WTC11 (cell line): Measurements from ENCODE around the gene GPR162. TPM values are rescaled to one million over a fixed set of nuclear protein-coding genes. Genes with fewer than 3 reads are reported as not detected.

Experiments used
- ATF1 ChIP-seq: sonication (generic); formaldehyde crosslinking; IDR thresholded peaks from 2 replicates; pipeline ENCODE4 v1.8.1; 2023; ENCODE audit warnings: mild to moderate bottlenecking, moderate library complexity, missing genetic modification reagents
- CREB1 ChIP-seq: sonication (generic); formaldehyde crosslinking; IDR thresholded peaks from 2 replicates; pipeline ENCODE4 v1.8.0; 2023; ENCODE audit warnings: mild to moderate bottlenecking, missing genetic modification reagents
- ELF4 ChIP-seq: sonication (generic); formaldehyde crosslinking; IDR thresholded peaks from 2 replicates; pipeline ENCODE4 v1.8.1; 2022; ENCODE audit warnings: low read depth, mild to moderate bottlenecking, moderate library complexity, missing genetic modification reagents
- EMX1 ChIP-seq: fragments of 250-450 bp; sonication (Bioruptor Pico); IDR thresholded peaks from 2 replicates; pipeline ENCODE4 v1.8.0; 2021; ENCODE audit warnings: mild to moderate bottlenecking
- ESRRA ChIP-seq: sonication (generic); formaldehyde crosslinking; IDR thresholded peaks from 2 replicates; pipeline ENCODE4 v1.8.1; 2022; ENCODE audit warnings: mild to moderate bottlenecking, missing genetic modification reagents, borderline replicate concordance
- GRHL2 ChIP-seq: fragments of 250-450 bp; sonication (Bioruptor Pico); IDR thresholded peaks from 2 replicates; pipeline ENCODE4 v1.8.0; 2022; ENCODE audit warnings: mild to moderate bottlenecking, moderate library complexity; ENCODE audit not compliant: insufficient replicate concordance, severe bottlenecking
- GTF2I ChIP-seq: fragments of 250-450 bp; sonication (Bioruptor Pico); conservative IDR thresholded peaks from 2 replicates; pipeline ENCODE4 v1.4.0; 2021; ENCODE audit warnings: mild to moderate bottlenecking
- NFE2L1 ChIP-seq: sonication (generic); formaldehyde crosslinking; IDR thresholded peaks from 2 replicates; pipeline ENCODE4 v1.8.1; 2023; ENCODE audit warnings: missing genetic modification reagents
- PRRX2 ChIP-seq: fragments of 250-450 bp; sonication (Bioruptor Pico); IDR thresholded peaks from 2 replicates; pipeline ENCODE4 v1.8.0; 2021; ENCODE audit warnings: mild to moderate bottlenecking
- RORB ChIP-seq: fragments of 250-450 bp; sonication (Bioruptor Pico); IDR thresholded peaks from 2 replicates; pipeline ENCODE4 v1.9.0; 2021; ENCODE audit warnings: mild to moderate bottlenecking
- SMAD3 ChIP-seq: sonication (generic); formaldehyde crosslinking; IDR thresholded peaks from 2 replicates; pipeline ENCODE4 v1.8.0; 2022; ENCODE audit warnings: missing genetic modification reagents, mild to moderate bottlenecking, borderline replicate concordance
- SP1 ChIP-seq: sonication (generic); formaldehyde crosslinking; conservative IDR thresholded peaks from 2 replicates; pipeline ENCODE4 v1.8.1; 2022; ENCODE audit warnings: missing genetic modification reagents
- ZNF263 ChIP-seq: sonication (generic); formaldehyde crosslinking; IDR thresholded peaks from 2 replicates; pipeline ENCODE4 v1.8.1; 2022; ENCODE audit warnings: low read depth, mild to moderate bottlenecking, moderate library complexity, missing genetic modification reagents
- total RNA-seq: library from RNA; stranded (reverse); gene quantifications from 3 replicates; pipeline ENCODE4 v1.2.3, GENCODE V29; 2021
- TF ChIP-seq, protein P1 (sequence below): sonication (generic); formaldehyde crosslinking; IDR thresholded peaks from 2 replicates; pipeline ENCODE4 v1.8.1; 2022; ENCODE audit warnings: low read depth, mild to moderate bottlenecking, moderate library complexity, missing genetic modification reagents, borderline replicate concordance
- TF ChIP-seq, protein P2 (sequence below): sonication (generic); formaldehyde crosslinking; IDR thresholded peaks from 2 replicates; pipeline ENCODE4 v1.8.0; 2022; ENCODE audit warnings: mild to moderate bottlenecking, missing genetic modification reagents
- TF ChIP-seq, protein P3 (sequence below): sonication (generic); formaldehyde crosslinking; conservative IDR thresholded peaks from 2 replicates; pipeline ENCODE4 v1.8.1; 2022; ENCODE audit warnings: mild to moderate bottlenecking, missing genetic modification reagents
- TF ChIP-seq, protein P4 (sequence below): sonication (generic); formaldehyde crosslinking; IDR thresholded peaks from 2 replicates; pipeline ENCODE4 v1.8.1; 2023; ENCODE audit warnings: mild to moderate bottlenecking, missing genetic modification reagents
- TF ChIP-seq, protein P5 (sequence below): sonication (generic); formaldehyde crosslinking; IDR thresholded peaks from 2 replicates; pipeline ENCODE4 v1.8.0; 2023; ENCODE audit warnings: missing genetic modification reagents, mild to moderate bottlenecking, borderline replicate concordance
- TF ChIP-seq, protein P6 (sequence below): sonication (generic); formaldehyde crosslinking; IDR thresholded peaks from 2 replicates; pipeline ENCODE4 v1.8.1; 2022; ENCODE audit warnings: mild to moderate bottlenecking, moderate library complexity, missing genetic modification reagents
- TF ChIP-seq, protein P7 (sequence below): fragments of 250-450 bp; sonication (Bioruptor Pico); IDR thresholded peaks from 2 replicates; pipeline ENCODE4 v1.9.0; 2021; ENCODE audit warnings: mild to moderate bottlenecking, borderline replicate concordance
- TF ChIP-seq, protein P8 (sequence below): sonication (generic); formaldehyde crosslinking; IDR thresholded peaks from 2 replicates; pipeline ENCODE4 v1.8.1; 2023; ENCODE audit warnings: mild to moderate bottlenecking, moderate library complexity, missing genetic modification reagents

GPR162 gene
- total RNA-seq, 1 experiment from 2014 or later: 7.3 TPM

DNA sequence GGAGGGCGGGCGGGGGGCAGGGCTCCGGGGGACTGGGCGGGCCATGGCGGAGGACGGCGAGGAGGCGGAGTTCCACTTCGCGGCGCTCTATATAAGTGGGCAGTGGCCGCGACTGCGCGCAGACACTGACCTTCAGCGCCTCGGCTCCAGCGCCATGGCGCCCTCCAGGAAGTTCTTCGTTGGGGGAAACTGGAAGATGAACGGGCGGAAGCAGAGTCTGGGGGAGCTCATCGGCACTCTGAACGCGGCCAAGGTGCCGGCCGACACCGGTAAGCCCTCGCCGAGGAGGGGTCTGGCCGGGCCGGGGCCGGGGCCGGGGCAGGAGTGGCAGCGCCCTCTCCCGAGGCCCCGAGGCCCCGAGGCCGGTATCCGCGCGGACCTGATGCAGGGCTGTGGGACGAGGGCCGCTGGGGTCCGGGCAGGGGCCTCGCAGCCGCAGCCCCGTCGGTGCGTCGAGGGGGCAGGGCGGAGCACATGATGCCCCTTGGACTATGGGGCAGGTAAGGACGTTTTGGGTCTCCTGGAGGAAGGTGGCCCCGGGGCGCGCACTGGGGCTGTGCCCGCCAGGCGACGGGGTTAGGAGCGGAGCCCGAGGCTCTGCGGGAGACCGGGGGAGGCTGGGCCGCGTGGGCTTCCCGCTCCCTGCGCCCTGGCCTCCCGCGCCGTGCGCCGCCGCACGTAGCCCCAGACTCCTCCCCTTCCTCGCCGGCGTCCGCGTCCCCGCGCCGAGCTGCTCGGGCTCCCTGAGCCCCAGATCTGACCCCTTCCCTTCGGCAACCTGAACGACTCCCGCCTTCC is 46.0 kb downstream of the GPR162 start, which contains the start of gene TPI1 (continued):
- TF ChIP-seq, protein P1, sequence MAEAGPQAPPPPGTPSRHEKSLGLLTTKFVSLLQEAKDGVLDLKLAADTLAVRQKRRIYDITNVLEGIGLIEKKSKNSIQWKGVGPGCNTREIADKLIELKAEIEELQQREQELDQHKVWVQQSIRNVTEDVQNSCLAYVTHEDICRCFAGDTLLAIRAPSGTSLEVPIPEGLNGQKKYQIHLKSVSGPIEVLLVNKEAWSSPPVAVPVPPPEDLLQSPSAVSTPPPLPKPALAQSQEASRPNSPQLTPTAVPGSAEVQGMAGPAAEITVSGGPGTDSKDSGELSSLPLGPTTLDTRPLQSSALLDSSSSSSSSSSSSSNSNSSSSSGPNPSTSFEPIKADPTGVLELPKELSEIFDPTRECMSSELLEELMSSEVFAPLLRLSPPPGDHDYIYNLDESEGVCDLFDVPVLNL (CRISPR knock-in tag): no peak
- TF ChIP-seq SP1 (CRISPR knock-in tag) (peak; percentile 56), ESRRA (CRISPR knock-in tag) (no peak; the same call in 1 of the 2 replicates), GTF2I (CRISPR knock-in tag) (no peak), EMX1 (no peak), ELF4 (CRISPR knock-in tag) (no peak), RORB (CRISPR knock-in tag) (no peak; the same call in 1 of the 2 replicates), NFE2L1 (no peak), ATF1 (CRISPR knock-in tag) (no peak), ZNF263 (CRISPR knock-in tag) (0 out of 2 replicates have a peak, but pooled peaks have one; percentile 30), PRRX2 (CRISPR knock-in tag) (no peak), GRHL2 (no peak), SMAD3 (CRISPR knock-in tag) (0 out of 2 replicates have a peak, but pooled peaks have one; percentile 11), CREB1 (CRISPR knock-in tag) (no peak)
- TF ChIP-seq, protein P2, sequence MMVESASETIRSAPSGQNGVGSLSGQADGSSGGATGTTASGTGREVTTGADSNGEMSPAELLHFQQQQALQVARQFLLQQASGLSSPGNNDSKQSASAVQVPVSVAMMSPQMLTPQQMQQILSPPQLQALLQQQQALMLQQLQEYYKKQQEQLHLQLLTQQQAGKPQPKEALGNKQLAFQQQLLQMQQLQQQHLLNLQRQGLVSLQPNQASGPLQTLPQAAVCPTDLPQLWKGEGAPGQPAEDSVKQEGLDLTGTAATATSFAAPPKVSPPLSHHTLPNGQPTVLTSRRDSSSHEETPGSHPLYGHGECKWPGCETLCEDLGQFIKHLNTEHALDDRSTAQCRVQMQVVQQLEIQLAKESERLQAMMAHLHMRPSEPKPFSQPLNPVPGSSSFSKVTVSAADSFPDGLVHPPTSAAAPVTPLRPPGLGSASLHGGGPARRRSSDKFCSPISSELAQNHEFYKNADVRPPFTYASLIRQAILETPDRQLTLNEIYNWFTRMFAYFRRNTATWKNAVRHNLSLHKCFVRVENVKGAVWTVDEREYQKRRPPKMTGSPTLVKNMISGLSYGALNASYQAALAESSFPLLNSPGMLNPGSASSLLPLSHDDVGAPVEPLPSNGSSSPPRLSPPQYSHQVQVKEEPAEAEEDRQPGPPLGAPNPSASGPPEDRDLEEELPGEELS: peak; percentile 46; the same call in 1 of the 2 replicates
- TF ChIP-seq, protein P3, sequence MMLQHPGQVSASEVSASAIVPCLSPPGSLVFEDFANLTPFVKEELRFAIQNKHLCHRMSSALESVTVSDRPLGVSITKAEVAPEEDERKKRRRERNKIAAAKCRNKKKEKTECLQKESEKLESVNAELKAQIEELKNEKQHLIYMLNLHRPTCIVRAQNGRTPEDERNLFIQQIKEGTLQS (CRISPR knock-in tag): no peak
- TF ChIP-seq, protein P4, sequence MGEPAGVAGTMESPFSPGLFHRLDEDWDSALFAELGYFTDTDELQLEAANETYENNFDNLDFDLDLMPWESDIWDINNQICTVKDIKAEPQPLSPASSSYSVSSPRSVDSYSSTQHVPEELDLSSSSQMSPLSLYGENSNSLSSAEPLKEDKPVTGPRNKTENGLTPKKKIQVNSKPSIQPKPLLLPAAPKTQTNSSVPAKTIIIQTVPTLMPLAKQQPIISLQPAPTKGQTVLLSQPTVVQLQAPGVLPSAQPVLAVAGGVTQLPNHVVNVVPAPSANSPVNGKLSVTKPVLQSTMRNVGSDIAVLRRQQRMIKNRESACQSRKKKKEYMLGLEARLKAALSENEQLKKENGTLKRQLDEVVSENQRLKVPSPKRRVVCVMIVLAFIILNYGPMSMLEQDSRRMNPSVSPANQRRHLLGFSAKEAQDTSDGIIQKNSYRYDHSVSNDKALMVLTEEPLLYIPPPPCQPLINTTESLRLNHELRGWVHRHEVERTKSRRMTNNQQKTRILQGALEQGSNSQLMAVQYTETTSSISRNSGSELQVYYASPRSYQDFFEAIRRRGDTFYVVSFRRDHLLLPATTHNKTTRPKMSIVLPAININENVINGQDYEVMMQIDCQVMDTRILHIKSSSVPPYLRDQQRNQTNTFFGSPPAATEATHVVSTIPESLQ (CRISPR knock-in tag): no peak
- TF ChIP-seq, protein P5, sequence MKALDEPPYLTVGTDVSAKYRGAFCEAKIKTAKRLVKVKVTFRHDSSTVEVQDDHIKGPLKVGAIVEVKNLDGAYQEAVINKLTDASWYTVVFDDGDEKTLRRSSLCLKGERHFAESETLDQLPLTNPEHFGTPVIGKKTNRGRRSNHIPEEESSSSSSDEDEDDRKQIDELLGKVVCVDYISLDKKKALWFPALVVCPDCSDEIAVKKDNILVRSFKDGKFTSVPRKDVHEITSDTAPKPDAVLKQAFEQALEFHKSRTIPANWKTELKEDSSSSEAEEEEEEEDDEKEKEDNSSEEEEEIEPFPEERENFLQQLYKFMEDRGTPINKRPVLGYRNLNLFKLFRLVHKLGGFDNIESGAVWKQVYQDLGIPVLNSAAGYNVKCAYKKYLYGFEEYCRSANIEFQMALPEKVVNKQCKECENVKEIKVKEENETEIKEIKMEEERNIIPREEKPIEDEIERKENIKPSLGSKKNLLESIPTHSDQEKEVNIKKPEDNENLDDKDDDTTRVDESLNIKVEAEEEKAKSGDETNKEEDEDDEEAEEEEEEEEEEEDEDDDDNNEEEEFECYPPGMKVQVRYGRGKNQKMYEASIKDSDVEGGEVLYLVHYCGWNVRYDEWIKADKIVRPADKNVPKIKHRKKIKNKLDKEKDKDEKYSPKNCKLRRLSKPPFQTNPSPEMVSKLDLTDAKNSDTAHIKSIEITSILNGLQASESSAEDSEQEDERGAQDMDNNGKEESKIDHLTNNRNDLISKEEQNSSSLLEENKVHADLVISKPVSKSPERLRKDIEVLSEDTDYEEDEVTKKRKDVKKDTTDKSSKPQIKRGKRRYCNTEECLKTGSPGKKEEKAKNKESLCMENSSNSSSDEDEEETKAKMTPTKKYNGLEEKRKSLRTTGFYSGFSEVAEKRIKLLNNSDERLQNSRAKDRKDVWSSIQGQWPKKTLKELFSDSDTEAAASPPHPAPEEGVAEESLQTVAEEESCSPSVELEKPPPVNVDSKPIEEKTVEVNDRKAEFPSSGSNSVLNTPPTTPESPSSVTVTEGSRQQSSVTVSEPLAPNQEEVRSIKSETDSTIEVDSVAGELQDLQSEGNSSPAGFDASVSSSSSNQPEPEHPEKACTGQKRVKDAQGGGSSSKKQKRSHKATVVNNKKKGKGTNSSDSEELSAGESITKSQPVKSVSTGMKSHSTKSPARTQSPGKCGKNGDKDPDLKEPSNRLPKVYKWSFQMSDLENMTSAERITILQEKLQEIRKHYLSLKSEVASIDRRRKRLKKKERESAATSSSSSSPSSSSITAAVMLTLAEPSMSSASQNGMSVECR (CRISPR knock-in tag): no peak
- TF ChIP-seq, protein P6, sequence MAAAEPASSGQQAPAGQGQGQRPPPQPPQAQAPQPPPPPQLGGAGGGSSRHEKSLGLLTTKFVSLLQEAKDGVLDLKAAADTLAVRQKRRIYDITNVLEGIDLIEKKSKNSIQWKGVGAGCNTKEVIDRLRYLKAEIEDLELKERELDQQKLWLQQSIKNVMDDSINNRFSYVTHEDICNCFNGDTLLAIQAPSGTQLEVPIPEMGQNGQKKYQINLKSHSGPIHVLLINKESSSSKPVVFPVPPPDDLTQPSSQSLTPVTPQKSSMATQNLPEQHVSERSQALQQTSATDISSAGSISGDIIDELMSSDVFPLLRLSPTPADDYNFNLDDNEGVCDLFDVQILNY (CRISPR knock-in tag): no peak
- TF ChIP-seq, protein P7, sequence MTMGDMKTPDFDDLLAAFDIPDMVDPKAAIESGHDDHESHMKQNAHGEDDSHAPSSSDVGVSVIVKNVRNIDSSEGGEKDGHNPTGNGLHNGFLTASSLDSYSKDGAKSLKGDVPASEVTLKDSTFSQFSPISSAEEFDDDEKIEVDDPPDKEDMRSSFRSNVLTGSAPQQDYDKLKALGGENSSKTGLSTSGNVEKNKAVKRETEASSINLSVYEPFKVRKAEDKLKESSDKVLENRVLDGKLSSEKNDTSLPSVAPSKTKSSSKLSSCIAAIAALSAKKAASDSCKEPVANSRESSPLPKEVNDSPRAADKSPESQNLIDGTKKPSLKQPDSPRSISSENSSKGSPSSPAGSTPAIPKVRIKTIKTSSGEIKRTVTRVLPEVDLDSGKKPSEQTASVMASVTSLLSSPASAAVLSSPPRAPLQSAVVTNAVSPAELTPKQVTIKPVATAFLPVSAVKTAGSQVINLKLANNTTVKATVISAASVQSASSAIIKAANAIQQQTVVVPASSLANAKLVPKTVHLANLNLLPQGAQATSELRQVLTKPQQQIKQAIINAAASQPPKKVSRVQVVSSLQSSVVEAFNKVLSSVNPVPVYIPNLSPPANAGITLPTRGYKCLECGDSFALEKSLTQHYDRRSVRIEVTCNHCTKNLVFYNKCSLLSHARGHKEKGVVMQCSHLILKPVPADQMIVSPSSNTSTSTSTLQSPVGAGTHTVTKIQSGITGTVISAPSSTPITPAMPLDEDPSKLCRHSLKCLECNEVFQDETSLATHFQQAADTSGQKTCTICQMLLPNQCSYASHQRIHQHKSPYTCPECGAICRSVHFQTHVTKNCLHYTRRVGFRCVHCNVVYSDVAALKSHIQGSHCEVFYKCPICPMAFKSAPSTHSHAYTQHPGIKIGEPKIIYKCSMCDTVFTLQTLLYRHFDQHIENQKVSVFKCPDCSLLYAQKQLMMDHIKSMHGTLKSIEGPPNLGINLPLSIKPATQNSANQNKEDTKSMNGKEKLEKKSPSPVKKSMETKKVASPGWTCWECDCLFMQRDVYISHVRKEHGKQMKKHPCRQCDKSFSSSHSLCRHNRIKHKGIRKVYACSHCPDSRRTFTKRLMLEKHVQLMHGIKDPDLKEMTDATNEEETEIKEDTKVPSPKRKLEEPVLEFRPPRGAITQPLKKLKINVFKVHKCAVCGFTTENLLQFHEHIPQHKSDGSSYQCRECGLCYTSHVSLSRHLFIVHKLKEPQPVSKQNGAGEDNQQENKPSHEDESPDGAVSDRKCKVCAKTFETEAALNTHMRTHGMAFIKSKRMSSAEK: no peak
- TF ChIP-seq, protein P8, sequence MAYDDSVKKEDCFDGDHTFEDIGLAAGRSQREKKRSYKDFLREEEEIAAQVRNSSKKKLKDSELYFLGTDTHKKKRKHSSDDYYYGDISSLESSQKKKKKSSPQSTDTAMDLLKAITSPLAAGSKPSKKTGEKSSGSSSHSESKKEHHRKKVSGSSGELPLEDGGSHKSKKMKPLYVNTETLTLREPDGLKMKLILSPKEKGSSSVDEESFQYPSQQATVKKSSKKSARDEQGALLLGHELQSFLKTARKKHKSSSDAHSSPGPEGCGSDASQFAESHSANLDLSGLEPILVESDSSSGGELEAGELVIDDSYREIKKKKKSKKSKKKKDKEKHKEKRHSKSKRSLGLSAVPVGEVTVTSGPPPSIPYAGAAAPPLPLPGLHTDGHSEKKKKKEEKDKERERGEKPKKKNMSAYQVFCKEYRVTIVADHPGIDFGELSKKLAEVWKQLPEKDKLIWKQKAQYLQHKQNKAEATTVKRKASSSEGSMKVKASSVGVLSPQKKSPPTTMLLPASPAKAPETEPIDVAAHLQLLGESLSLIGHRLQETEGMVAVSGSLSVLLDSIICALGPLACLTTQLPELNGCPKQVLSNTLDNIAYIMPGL (CRISPR knock-in tag): peak; percentile 89
